CD4-positive, alpha-beta T cell treated with Interleukin-12 subunit alpha and Interleukin-12 subunit beta, for 1 hour (primary cell): Measurements from ENCODE around the gene OBSCN.

Experiments used
- DNase-seq: peaks from one replicate; pipeline ENCODE4 v3.0.0-alpha.2; 2020

The OBSCN gene

GRCh38 chr1:228361314-228362140 lies 153.7 kb downstream of the OBSCN start:
- DNase-seq: no peak

DNA sequence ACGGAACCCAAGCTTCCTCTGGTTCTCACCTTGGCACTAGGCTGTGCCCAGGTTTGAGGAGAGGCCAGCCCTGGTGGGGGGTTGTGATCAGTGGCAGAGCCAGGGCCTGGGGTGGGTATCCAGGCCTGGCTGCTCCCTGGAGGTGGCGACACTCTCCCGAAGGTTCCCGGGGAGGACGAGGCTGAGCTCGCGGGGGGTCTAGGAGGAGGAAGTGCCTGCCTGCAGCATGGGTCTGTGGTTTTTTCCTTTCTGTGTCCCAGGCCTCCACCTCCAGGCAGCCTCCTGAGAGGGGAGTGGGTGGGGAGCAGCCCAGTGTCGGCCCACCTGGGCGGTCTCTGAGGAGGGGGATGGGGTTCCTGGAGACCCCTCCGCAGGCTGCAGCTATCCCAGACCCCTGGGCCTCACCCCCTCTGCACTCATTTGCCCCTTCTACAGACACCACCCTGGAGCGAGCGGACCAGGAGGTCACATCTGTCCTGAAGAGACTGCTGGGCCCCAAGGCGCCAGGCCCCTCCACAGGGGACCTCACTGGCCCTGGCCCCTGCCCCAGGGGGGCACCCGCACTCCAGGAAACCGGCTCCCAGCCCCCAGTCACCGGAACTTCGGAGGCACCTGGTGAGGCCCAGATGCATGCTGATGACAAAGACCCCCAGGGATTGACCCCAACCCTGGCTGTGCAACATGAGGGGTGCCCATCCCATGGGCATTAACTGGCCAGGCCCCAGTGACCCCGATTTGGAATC lies 154.5 kb downstream of the OBSCN start:
- DNase-seq: no peak

GRCh38 chr1:228362884-228363450 lies 155.1 kb downstream of the OBSCN start:
- DNase-seq: no peak

GRCh38 chr1:228363686-228364067 lies 155.8 kb downstream of the OBSCN start:
- no peak for DNase-seq

DNA sequence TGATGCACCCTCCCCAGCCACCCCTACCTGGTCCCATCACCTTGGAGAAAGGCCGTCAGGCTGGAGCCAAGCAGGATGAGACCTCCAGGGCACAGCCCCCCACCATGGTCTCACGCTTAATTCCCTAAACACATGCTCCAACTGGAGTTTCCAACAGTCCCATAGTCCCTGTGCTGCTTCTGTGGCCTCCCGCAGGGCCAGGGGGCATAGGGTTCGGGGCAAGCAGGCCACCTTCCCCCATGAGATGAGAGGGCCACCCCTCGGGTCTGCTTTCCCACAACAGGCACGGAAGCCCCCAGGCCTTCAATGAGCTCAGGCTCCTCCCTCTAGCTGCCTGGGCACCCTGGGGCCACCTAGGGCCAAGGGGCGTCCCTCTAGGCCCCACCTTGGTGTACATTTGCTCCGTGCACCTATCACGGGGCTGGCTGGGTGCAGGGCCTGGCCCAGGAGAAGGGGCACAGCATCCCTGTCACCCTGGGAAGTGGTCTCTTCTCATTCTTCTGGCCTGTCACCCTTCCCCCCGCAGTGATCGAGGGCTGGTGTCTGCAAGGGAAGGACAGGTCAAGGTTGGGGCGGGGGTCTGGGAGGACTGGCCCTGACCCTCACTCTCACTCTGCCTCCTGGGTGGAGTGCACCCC lies 156.3 kb downstream of the OBSCN start:
- DNase-seq: no peak

DNA sequence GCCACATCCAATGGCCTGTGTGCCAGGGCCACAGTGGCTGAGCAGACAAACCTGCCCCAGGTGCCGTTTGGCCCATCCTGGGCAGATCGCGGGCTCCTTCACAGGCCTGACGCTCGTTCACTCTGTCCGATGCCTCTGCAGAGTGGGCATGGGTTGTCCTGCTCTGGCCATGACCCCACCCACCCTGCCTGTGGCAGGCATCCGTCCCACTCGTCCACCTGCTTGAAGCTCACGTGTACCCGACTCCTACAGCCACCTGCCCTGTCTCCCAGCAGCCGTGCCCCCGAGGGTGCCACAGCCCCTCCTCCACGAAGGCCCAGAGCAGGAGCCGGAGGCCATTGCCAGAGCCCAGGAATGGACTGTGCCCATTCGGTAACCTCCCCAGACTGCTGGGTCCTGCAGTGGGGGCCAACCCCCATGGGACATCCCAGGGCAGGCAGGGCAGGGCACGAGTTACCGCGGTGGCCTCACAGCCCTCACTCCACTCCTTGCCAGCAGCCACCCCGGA lies 156.9 kb downstream of the OBSCN start:
- DNase-seq: no peak

- no peak for DNase-seq
Observed at GRCh38 chr1:228365271-228366061, 157.6 kb downstream of the OBSCN start.

DNA sequence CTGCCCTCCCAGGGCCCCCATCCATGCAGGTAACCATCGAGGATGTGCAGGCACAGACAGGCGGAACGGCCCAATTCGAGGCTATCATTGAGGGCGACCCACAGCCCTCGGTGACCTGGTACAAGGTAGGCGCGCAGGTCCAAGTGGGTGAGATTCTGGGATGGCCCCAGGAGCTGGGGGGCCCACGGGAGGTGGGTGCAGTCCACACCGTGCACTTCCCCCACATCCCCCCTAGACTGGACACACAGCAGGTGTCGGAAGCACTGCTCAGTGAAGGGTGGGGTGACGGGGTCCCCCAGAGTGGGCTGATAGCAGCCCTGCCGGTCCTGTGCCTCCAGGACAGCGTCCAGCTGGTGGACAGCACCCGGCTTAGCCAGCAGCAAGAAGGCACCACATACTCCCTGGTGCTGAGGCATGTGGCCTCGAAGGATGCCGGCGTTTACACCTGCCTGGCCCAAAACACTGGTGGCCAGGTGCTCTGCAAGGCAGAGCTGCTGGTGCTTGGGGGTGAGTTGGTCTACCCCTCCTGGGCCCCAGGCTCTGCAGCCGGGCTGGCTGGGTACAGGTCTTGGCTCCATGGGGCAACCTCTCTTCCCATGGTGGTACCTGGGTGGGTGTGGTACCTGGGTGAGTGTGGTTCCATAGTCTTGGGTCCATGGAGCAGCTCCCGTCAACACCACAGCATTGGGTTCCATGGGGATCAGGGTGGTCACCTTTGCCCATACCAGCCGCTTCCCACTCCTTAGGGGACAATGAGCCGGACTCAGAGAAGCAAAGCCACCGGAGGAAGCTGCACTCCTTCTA lies 158.4 kb downstream of the OBSCN start:
- DNase-seq: no peak

GRCh38 chr1:228366866-228367741 lies 159.3 kb downstream of the OBSCN start:
- no peak for DNase-seq

DNA sequence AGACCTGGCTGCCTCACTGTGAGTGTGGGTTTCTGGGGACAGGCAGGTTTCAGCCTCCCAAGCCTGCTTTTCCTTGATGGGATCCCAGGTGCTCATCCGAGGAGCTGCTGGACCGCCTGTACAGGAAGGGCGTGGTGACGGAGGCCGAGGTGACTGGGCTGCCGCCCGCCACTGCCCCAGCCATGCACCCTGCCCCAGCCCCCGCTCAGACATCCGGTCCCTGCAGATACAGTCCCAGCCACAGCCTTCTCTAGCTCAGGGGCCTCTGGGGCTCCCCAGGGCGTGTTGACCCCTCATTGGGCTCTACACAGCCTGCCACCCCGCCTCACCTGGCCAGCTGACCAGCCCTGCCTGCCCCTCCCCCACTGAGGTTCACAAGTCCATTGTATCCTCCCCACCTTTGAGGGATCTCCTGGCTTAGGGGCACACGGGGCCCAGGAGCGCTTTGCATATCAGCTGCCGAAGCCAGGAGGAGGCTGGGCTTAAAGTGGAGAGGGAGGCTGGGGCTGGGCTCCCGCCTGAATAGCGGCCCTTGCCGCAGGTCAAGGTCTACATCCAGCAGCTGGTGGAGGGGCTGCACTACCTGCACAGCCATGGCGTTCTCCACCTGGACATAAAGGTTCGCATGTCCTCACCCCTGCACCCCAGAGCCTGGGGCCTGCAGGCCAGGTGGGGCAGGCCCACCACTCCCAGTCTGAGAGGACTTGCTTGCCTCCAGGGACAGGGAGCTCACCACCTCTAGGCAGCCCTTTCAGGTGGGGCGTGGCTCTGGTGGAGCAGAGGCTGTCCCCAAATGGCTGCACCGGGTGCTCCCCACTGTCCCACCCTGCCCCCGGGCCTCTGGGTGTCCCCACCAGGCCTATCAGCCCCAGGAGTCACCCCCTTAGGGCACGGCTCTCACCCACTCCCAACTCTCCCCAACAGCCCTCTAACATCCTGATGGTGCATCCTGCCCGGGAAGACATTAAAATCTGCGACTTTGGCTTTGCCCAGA lies 160.3 kb downstream of the OBSCN start:
- no peak for DNase-seq

DNA sequence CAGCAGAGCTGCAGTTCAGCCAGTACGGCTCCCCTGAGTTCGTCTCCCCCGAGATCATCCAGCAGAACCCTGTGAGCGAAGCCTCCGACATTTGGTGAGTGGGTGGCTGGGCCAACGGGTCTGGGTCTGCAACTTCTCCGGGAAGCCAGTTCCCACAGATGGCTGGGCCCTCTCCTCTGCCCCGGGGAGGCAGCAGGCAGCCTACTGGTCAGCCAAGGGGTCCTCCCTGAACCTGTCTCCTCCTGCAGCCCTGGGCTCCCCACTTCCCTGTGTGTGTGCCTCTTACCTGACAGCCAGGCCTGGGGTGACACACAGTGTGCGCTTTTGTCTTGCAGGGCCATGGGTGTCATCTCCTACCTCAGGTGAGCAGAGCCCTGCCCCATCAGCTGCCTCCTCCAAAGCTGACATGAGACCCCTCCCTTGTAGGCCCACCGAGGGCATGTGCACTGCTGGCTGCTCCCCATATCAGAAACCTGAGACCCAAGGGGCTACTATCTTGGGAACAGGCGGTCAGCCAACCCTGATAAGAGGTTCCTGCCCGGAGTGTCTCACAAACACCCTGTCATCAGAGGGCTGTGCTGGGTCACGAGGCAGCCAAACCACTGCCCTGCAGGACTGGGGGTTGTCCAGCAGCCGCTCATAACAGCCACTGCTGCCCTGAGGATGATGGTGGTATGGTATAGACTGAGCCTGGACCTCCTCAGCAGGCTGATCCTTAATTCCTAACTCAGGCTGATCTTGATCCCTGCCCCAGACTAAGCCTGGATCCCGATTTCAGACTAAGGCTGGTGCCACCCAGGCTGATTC lies 161.2 kb downstream of the OBSCN start:
- no peak for DNase-seq

- no peak for DNase-seq
Observed at GRCh38 chr1:228369608-228370438, 162.0 kb downstream of the OBSCN start.

DNA sequence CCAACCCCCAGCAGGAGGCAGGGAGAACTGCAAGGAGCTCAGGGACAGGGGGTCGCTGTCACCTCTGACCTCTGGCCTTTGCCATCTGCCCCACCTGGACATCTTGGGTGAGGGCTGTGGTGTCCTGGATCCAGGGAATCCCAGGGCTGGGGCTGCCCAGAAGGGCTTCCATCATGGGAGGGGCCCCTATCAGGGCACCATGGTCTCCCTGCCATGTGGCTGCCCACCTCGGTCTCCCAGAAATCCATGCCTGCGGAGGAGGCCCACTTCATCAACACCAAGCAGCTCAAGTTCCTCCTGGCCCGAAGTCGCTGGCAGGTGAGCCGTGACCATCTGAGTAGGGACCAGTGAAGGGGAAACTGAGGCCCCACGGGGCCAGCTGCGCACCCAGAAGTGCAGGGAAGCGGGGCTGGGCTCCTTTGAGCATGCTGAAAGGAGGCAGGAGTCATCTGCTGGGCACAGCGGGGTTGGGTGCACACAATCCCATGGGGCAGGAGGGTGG lies 162.6 kb downstream of the OBSCN start:
- no peak for DNase-seq

DNA sequence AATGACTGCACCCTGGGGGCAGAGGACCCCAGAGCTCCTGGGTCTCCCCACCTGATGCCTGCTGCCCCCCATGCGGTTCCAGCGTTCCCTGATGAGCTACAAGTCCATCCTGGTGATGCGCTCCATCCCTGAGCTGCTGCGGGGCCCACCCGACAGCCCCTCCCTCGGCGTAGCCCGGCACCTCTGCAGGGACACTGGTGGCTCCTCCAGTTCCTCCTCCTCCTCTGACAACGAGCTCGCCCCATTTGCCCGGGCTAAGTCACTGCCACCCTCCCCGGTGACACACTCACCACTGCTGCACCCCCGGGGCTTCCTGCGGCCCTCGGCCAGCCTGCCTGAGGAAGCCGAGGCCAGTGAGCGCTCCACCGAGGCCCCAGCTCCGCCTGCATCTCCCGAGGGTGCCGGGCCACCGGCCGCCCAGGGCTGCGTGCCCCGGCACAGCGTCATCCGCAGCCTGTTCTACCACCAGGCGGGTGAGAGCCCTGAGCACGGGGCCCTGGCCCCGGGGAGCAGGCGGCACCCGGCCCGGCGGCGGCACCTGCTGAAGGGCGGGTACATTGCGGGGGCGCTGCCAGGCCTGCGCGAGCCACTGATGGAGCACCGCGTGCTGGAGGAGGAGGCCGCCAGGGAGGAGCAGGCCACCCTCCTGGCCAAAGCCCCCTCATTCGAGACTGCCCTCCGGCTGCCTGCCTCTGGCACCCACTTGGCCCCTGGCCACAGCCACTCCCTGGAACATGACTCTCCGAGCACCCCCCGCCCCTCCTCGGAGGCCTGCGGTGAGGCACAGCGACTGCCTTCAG lies 163.3 kb downstream of the OBSCN start:
- no peak for DNase-seq

- DNase-seq: no peak
Observed at GRCh38 chr1:228371741-228372182, 163.9 kb downstream of the OBSCN start.
